Stimulated activated CD8-positive, alpha-beta memory T cell treated with anti-CD3 and anti-CD28 coated beads, Interleukin-7, amount 100 ng/mL, for 48 hours (primary cell): ENCODE results near the gene CARD11.
"Not testable (repeated sequence)": the region's sequence is repeated elsewhere in the genome, so short reads cannot be mapped to it uniquely, and the experiment has no call there.

Source experiments
- DNase-seq, 2 donors: peaks; one replicate each; pipeline ENCODE4 v3.0.0-alpha.2; 2020; ENCODE audit warnings: low read depth in 1 of 2; ENCODE audit errors: extremely low read depth in 1 of 2

CARD11 gene

DNA sequence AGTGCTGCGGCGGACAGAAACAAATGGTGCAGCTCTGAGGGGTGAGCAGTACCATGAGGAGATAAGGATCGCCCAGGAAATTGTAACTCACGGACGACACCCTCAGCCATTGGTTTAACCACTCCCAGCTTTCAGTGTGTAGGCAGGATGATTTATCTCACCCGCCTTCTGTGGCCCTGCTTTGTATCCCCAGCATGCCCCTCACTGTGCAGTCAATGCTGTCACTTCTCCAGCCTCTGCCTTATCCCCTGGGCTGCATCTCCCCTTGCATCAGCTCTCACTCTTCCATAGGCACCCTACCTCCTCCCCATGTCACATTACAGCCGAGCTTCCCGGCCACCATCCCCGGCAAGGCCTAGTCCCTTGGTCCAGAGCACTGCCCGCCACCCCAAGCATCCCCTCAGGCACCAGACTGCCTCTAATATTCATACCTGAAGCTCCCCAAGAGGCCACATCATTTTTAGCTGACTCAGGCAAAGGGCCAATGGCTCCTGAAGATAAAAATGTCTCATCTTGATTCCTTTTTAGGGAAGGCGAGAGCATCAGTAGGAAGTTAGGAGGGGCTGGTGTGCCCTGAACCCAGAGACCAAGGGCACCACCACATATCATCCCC lies 77.1 kb downstream of the CARD11 start:
- no peak for DNase-seq

DNA sequence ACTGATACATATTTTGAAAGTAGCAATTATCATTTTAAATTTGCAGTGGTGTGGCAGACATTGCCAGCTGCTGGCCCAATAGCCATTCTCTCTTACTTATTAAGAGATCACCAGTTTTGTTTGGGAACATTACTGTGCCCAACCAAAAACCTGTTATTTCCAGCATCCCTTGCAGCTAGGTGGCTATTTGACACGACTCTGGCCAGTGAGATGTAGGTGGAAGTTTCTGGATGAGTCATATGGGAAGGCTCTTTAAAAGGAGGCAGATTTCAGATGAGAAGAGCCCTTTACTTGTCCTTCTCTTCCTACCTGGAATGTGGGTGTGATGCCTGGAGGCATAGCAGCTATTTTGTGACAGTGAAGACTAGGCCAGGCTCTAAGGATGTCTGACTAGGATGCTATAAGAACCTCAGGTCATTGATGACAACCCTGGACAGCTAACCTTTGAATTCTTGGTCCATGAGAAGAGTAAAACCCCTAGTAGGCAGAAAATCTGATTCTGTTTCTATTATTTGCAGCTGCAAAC lies 77.9 kb downstream of the CARD11 start:
- DNase-seq: no peak

DNA sequence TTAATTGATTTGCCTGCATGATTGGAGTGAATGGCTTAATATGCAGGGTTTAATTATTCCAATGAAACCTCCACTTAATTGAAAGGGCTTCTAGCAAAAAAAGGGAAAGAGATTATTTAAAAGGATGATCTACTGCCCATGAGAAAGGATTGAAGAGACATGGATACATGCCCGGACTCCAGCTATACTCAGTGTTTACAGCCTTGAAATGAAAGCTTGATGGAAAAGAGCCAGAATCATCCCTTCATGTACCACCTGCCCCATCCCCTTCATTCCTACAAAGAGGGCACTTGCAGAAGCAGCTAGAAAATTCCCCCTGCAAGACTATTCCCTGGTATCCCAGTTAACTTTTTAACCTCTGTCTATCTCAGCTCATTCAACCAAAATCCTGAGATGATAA lies 78.4 kb downstream of the CARD11 start:
- DNase-seq: no peak

DNA sequence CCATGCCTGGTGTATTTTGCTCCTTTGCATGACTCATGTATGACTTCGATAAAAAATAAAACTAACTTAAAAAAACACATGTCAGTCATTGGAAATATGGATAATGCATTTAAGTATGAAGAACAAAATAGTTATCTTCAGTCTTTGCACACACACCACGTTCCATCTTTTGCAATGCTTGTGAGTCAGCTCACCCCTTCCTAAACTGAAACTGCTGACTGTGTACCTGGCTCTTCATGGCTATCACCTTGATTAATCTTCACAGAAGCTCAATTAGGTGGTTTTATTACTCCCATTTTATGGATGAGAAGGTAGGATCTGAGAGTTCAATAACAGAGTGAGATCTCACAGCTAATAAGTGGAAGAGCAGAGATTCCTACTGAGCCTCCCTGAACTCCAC lies 79.5 kb downstream of the CARD11 start:
- no peak for DNase-seq

DNA sequence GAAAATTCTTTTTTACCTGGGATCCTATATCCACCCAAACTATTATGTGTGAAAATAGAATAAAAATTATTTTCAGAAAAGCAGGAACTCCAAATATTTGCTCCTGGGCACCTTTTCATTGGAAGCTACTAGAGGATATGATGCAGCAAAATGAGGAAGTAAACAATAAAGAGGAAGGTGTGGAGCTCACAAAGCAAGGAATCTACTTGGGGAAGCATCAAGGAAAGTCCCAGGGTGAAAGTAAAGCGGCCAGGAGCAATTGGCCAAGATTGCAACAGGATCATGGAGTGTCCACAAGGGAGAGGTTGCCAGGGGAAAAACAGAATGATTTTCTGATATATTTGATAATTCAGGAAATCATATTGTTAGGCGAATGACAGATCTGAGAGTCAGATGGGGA lies 80.8 kb downstream of the CARD11 start:
- no peak for DNase-seq

DNA sequence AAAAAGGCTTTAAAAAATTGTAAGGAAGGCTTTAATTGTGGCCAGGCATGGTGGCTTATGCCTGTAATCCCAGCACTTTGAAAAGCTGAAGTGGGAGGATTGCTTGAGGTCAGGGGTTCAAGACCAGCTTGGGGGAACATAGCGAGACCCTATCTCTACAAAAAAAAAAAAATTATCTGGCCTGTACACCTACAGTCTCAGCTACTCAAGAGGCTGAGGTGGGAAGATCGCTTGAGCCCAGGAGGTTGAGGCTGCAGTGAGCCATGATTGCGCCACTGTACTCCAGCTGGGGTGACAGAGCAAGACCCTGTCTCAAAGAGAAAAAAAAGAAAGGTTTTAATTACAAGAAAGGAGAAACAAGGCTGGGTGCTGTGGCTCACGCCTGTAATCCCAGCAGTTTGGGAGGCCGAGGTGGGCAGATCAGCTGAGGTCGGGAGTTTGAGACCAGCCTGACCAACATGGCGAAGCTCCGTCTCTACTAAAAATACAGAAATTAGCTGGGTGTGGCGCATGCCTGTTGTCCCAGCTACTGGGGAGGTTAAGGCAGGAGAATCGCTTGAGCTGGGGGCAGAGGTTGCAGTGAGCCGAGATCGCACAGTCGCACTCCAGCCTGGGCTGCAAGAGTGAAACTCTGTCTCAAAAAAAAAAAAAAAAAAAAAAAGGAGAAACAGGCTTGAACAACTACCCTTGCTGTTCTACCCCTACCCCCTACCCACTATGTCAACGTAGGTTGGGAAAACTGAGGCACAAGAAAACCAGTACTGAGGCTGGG lies 83.7 kb downstream of the CARD11 start:
- no peak for DNase-seq

DNA sequence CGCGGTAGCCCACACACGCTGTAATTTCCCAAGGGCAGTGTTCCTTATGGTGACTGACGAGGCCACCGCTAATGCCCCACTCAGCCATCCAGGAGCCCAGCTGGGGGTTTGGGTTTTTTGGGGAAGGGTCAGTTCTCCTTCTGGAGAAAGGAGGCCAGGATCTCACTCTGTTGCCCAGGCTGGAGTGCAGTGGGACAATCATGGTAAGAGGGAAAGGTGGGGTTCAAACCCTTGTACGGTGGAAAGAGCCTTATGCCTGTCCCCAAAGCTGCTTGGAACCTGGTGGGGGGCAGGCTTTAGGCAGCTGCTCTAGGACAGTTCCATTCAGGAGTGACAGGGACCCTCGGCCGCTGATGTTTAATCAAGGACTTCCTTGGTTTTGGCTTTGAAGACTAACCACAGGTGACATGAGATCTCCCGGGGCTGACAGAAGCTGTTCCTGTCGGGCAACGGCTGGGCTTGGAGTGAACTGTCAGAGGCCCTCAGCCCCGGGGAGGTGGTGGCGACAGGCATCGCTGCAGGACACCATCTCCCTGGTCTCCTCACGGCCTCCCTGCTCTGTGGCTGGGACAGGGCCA lies 84.5 kb downstream of the CARD11 start:
- no peak for DNase-seq

DNA sequence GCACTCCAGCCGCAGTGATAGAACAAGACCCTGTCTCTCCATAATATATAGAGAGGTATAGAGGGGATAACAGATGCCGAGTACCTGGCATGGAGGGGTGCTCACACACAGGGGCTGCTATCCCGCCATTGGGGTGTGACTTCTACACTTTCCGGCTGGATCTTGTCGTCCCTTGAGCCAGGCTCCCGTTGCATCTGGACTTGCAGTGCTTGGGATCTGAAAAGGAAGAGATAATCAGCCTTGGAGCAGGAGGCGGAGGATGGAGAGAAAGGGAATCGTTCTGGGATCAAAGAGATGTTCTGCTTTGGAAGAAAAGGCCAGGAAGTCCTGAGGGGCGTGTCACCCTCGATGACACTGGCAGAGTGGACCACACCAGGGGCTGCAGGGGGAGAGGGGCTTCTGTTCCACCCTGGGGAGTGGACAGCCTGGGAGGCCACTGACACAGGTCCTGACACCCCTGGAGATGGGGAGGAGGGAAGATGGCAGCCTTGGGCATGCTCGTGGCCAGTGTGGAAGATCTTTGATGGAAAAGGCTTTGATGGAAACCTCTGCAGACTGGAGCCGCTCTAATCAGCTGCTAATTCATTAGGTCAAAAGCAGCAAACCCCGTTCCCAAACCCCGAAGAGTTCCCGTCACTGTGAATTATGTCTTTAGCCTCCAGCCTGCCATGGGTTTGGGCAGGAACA lies 85.1 kb downstream of the CARD11 start:
- no peak for DNase-seq

DNA sequence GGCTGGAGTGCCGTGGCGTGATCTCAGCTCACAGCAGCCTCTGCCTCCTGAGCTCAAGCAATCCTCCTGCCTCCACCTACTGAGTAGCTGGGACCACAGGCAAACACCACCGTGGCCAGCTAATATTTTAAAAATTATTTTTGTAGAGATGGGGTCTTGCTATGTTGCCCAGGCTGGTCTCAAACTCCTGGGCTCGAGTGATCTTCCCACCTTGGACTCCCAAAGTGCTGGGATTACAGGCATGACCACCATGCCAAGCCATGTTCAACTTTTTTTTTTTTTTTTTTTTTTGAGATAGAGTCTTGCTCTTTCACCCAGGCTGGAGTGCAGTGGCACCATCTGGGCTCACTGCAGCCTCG lies 86.3 kb downstream of the CARD11 start:
- DNase-seq: not testable (repeated sequence)

DNA sequence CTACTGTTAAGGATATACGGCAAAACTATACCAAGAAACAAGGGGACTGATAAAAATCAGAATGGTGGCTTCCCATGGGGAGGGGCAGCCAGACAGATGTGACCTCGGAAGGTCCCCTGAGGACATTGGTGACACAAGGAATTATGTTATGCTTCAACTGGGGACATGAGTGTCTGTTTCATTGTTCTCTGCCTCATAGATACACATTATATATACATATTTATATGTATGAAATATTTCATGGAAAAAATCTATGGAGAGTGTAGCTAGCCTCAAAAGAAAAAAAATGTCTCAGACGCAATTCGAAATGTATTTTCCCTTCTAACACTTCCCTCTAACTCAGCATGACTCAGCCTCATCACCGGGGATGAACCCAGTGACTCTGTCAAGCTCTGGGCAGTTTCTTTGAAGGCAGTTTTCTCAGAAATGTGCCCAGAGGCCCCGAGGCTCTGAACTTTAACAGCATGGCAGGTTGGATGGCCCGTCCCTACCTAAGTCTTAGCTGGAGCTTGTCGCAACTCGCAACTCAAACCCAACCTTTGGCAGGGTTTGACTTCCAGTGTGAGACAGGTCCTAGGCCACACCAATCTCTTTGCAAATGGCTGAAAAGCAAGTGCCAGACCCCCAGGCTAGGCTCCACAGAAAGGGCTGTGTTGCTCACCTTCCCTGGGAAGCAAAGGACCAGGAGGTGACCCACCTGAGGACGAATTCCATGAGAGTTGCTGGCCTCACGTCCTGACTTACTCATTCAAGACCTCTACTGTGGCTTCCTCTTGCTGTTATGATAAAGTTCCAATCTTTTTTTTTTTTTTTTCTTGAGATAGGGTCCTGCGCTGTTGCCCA lies 86.9 kb downstream of the CARD11 start:
- peak in 1 of 2 donors; percentile 63 for DNase-seq

DNA sequence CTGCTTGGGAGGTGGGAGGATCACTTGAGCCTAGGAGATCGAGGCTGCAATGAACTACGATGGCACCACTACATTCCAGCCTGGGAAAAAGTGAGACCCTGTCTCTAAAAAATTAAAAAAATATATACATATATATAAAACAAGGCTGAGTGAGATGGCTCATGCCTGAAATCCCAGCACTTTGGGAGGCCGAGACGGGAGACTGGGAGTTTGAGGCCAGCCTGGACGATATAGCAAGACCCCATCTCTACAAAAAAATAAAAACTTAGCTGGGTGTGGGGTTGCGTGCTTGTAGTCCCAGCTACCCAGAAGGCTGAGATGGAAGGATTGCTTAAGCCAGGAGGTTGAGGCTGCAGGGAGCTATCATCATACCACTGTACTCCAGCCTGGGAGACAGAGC lies 87.6 kb downstream of the CARD11 start:
- no peak for DNase-seq

DNA sequence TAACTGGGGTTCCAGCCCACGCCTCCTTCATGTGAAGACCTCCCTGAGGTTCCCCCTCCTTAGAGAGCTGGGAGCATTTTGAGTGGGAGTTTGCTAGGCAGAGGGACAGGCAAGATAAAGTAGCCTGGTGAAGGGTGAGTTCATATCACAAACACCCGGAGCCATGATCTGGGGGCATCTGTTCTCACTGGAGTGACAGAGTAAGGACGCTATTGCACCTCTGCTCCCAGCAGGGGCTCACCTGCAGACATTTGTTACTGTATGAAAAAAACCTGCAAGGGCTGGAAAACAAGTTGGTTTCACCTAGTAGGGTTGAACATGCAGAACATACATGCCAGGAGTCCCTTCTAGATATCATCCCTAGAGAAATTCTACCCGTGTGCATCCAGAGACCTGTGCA lies 88.4 kb downstream of the CARD11 start:
- no peak for DNase-seq

DNA sequence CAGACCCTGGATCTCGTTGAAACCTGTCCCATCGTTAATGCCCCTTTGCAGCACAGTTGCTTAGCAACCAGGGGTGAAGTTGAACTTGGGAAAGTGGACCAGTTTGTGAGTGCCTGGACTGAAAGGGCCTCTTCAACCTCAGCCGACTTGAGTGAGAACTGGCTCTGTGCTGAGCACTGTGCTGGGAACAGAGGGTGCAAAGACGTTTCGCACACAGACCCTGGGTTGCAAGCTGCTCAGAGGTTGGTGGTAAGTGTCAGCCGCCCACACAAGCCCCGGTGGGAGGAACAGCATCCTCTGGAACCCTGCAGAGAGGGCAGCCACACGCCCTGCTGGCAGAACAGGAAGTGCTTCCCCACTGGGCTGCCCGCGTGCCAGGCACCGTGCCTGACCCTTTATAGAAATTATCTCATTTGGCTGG lies 89.2 kb downstream of the CARD11 start:
- peak in 1 of 2 donors; percentile 33 for DNase-seq

DNA sequence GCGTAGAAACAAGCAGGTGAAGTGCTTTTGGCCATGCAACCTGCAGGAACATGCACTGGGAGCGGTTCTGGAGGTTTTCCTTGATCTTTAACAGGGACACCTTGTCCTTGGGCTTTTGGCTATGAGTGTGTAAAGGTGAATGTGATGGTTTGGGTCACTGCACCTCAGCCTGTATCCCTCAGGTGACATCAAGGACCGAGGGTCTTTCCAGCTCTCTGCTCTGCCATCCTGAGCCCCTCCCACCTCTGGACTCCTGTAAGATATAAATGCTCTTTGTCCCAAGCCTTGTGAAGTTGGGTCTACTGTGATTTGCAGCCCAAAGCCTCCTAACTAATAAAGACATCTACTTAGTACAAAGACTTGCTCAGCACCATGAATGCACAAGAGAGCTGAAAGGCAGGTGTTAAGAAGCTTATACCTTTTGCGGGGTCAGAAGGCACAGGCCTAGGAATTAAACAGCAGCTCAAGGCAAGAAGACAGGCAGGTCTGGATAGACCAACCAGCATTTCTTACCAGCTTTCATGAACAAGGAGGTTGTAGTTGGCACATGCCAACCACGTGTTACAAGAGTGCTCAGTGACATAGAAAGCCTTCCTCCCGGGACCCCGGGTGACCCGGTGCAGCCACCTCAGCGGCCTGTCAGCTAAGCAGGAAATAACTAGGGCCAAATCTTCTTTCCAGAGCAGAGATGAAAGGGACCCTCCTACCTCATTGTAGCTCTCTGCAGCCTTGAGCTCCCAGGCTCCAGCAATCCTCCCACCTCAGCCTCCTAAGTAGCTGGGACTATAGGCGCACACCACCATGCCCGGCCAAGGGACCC lies 89.9 kb downstream of the CARD11 start:
- no peak for DNase-seq

DNA sequence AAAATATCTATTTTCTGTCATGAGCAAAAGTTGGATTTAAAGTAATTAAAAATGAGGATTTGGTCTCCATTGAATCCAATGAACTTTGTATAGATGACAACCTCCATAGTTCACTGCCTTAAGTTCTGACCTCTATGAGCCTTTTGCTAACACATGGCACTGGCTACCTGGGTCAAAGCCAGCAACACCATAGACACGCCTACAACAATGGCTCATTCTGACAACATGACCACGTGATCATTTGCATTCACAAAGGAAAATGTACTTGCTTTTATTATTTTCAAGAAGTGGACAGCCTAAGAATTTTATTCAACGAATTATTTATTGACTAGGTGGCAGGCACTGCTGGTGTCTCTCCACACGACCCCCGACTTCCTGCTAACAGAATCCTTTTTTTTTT lies 90.6 kb downstream of the CARD11 start:
- no peak for DNase-seq

DNA sequence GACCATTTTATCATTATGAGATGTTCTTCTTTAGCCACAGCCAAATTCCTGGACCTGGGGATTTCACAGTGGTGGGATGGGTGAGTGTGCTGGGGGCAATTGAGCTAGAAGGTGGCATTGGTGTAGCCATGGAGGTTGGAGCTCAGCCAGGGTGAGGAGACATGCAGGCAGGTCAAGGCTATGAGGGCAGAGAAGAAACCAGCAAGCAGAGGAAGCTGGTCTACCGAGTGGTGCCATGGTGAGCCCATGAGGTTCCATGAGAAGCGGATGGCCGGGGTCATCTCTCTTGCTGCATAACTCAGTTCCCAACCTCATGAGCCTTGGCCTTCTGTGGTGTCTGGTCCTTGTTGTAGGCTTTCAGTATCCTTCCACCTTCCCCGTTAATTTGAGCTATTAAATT lies 91.4 kb downstream of the CARD11 start:
- no peak for DNase-seq

DNA sequence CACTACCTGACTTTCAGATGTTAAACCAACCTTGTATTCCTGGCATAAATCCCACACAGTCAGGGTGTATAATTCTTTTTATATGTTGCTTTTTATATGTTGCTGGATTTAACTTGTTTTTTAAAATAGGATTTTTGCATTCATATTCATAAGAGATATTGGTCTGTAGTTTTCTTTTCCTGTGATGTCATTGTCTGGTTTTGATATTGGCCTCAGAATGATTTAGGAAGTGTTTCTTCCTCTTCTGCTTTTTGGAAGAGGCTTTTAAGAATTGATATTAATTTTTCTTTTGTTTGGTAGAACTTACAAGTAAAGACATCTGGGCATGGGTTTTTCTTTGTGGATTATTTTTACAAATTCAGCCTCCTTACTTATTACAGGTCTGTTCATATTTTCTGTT lies 93.1 kb downstream of the CARD11 start:
- no peak for DNase-seq

DNA sequence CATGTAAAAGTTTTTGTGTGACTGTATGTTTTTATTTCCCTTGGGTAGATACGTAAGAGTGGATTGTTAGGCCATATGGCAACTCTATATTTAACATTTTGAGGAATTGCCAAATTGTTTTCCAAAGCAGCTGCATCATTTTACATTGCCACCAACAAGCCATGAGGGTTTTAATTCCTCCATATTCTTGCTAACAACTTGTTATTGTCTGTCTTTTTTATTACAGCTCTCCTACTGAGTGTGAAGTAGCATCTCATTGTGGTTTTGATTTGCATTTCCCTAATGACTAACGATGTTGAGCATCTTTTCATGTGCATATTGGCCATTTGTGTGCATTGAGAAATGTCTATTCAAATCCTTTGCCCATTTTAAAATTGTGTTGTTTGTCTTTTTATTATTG lies 94.9 kb downstream of the CARD11 start:
- DNase-seq: no peak

DNA sequence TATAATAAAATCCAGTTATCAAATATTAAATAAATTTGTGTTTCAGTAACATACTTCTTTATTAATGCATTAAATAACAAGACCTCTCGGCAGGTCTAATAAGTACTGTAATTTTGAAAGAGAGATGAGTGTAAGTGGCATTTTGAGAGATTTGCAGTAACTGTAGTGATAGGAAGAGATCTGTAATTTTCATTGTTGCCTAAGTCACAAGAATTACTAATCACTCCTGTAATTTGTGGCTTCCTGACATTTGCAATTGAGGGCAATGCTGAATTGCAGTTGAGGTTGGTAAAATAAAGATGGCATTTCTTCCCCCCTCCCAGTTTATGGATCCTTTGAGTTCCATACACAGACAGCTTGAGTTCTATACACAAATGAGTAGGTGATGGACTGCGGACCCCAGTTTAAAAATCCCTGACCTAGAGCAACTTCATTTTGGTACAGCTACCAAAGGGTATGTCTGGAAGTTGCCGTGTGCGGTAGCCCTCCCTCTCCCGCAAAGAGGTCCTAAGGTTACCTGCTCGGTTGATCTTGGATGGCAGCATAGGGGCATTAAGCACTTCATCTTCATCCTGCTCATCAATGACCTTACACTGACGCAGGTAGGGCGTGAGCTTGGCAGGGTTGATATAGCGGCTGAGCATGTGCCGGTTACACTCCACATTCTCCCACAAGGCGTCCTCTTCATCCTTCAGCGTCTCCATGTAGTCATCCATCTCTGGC lies 96.4 kb downstream of the CARD11 start:
- no peak for DNase-seq
